Right renal pelvis (tissue), 4 donors: ENCODE data around the gene ITFG1. TPM values are rescaled to one million over a fixed set of nuclear protein-coding genes. Genes with fewer than 3 reads are reported as not detected.
"Not testable (repeated sequence)": the region's sequence is repeated elsewhere in the genome, so short reads cannot be mapped to it uniquely, and the experiment has no call there.

Source experiments
- DNase-seq, 4 donors: peaks; one replicate each; pipeline ENCODE4 v3.0.0-alpha.2; 2013; ENCODE audit warnings: low read depth in 4 of 4, low spot score in 3 of 4, missing footprints in 1 of 4
- polyA plus RNA-seq, 4 donors: library from polyadenylated mRNA; unstranded; fragments of 120-200 nt; gene quantifications; one replicate each; pipeline ENCODE4 v1.2.1, GENCODE V29; 2013; ENCODE audit not compliant: insufficient read length in 4 of 4

The ITFG1 gene
- polyA plus RNA-seq, 4 donors: 109 to 145 (median 129) TPM

DNA sequence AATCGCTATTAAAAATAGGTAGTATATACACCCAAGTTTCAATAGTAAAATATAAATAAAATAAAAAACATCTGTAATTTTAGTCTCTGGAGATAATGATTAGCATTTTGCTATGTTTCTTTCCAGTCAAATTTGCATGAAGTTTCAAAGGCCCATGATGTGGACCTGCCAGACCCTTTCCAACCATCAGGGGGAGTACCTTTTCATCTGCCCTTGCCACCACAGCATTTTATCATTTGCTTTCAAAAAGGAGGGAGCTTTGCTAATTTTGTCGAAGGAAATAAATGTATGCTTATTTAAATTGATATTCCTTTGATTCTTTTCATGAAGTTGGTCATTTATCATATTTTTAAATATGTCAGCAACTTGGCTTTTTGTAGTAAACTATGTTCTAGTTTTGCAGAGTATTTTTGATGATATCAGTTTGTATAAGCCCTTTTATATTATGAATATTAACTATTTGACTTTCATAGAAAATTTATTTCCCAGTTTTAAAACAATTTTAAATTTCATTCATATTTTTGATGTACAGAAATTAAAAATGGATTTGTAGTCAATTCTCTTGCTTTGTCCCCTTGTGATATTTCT, 201.9 kb downstream of the ITFG1 start:
- DNase-seq: no peak

DNA sequence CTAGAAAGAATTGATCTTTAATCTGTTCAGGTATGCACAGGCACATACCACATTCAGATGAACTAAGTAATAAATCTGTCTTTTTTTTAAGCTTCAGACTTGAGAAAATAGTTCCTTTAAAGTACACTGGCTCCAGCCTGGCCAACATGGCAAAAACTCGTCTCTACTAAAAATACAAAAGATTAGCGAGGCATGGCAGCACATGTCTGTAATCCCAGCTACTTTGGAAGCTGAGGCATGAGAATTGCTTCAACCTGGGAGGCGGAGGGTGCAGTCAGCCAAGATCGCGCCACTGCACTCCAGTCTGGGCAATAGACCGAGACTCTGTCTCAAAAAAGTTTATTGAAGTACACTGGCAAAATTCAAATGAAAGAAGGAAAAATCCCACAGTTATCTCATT, 206.1 kb downstream of the ITFG1 start:
- no peak for DNase-seq

DNA sequence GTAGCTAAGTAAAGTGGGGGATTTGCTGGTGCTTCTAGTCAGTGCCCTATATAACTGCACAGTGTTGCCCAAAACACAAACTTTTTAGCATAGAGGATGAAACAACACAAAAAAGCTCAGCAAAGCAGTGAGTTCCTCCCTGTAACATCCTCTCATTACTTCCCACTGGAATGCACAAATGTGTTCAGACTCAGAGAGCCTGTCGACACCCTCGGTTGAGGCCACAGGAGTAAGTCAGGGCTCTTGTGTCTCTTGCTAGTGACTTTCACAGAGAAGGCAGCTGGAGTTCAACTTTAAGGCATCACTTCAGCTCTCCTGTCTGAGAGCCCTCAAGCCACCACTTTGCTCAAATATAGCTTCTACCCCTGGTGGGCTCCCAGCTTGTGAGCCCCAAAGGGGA, 209.9 kb downstream of the ITFG1 start:
- DNase-seq: no peak

DNA sequence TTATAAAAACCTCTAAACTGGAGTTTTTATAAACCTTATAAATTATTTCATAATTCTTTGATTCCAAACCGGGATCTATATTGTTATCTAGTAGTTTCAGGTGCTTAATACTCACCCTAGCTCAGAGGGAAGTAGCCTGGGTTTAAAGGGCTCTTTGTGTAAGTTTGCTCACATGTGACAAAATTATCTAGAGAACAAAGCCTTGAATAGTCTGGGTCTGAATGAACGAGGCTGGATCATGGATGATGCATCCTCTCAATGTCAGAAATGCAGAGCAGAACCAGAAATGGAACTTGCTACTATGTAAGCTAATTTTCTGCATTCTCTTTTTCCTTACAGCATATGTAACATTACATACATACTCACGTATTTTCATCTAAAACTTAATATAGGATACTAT, 213.2 kb downstream of the ITFG1 start:
- no peak for DNase-seq

DNA sequence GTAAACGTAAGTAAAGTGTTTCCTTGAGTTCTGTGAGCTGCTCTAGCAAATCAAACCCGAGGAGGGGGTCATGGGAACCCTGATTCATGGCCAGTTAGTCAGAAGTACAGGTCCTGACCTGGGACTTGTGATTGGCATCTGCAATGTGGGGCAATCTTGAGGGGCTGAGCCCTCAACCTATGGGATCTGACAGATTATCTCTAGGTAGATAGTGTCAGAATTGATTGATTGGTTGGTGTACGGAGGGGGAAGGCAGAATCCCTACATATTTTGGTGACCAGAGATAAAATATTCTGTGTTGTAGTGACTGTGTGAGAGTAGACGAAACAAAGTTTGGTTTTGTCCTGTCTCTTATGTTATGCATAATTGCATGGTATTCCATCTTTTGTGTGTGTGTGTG, 216.7 kb downstream of the ITFG1 start:
- DNase-seq: no peak

DNA sequence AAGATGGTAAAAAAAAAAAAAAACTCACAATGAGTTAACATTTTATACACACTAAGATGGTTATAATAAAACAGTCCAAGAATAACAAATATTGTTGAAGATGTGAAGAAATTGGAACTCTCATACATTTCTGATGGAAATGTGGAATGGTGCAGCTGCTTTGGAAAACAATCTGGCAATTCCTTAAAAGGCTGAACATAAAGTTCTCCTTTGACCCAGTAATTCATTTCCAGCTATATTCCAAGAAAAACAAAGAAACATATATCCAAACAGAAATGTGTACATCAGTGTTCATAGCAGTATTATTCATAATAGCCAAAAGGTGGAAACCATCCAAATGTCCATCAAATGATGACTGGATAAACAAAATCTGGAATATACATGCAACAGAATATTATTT, 219.8 kb downstream of the ITFG1 start:
- no peak for DNase-seq

DNA sequence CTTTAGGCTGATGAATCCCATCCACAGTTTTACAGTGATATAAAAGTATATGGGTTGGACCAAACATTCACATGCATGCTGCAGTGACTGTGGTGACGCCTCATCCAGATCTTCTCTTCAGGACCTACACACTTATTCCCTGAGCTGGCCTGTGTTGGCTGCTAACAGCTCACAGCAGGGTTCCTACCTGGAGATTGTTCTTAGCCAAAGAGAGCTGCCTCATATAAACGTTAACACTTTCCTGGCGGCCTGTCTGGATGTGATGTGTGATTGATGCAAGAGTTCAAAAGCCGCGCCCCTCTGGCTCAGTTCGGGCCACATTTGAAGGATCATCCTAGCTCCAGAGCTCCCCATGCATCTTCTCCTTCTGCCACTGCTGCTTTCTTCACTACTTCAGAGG, 224.1 kb downstream of the ITFG1 start:
- DNase-seq: no peak

DNA sequence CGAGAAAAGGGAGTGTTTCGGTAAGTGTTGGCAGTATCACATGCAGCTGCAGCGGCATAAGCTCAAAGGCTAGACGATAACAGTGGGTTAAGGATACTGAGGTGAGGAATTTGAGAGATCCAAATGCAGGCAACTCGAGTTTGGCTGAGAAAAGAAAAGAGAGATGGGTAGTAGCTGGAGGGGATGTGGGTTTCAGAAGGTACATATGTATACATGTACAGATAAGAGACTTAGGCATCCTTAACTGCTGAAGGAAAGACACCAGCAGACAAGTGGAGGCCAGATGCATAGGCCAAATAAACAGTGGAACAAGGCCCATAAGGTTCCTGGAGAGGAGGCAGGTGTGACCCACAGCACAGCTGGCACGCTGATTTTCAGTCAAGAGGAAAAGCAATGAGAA, 230.6 kb downstream of the ITFG1 start:
- no peak for DNase-seq

DNA sequence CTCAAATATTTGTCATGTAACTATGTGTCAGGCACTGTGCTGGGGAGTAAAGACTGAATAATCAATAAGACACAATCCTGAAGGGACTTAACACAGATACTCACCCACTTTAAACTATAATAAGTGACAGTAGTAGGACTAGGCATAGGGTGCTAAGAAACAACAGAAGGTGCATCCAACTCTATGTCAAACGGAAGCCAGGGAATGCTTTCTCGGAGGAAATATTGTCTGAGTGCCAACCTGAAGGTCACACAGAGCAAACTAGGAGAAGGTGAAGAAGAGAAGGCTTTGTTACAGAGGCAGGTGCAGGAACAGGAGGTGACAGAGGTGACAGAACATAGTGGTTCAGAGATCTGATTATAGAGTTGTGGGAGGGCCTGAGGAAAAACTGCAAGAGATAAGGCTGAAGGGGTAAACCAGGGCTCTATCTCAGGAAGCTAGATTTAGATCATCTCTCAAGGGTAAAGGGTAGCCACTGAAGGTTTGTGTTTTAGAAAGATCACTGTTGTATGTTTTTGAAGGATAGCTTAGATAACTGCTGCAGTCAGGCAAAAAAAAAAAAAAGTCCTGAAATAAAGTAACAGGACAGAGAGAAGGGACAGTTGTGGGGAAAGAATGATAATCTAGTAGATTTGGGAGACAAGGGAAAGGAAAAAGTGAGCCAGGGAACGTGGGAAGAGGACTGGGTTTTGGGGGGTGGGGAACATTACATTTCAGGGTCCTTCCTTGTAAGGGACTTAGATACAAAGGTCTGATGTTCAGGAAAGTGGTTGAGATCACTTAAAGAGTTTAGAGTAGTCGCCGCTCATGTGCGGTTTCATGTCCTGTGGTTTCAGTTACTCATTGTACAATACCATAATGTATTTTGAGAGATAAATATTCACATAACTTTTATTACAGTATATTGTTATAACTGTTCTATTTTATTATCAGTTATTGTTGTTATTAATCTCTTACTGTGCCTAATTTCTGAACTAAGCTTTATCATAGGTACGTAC, 231.5 kb downstream of the ITFG1 start:
- DNase-seq: no peak

DNA sequence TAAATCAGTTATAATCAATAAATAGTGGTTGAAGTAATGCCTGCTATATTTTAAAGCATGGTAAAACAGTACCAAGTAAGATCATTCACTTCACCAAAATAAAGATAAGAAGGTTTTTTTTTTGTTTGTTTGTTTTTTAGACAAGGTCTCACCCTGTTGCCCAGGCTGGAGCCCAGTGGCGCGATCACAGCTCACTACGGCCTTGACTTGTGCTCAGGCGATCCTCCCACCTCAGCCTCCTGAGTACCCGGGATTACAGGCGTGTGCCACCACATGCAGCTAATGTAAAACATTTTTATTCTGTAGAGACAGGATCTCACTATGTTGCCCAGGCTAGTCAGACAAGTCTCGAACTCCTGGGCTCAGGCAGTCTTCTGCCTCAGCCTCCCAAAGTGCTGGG, 232.6 kb downstream of the ITFG1 start:
- DNase-seq: no peak

DNA sequence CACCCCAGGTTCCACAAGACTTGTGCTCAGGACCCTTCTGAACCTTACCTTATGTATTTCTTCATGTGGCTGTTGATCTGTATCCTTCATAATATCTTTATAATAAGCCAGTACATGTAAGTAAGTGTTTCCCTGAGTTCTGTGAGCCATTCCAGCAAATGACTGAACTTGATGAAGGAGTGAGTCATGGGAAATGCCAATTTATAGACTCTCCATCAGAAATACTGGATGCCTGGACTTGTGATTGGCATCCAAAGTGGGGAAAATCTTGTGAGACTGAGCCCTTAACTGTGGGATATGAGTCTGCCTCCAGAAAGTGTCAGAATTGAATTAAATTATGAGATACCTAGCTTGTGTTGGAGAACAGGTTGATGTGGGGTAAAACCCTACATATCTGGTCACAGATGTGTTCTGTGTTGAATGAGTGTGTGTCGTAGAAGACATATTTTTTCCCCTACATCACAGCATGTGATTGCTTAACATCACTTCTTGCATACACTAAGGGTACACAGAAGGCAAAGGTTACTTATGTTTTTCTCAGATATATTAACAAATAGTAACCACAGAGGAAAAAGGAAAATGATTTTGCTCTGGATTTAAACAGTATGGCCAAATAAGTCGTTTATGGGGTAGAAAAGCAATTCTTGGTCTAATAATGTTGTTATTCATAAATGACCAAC, 247.0 kb downstream of the ITFG1 start:
- DNase-seq: no peak

DNA sequence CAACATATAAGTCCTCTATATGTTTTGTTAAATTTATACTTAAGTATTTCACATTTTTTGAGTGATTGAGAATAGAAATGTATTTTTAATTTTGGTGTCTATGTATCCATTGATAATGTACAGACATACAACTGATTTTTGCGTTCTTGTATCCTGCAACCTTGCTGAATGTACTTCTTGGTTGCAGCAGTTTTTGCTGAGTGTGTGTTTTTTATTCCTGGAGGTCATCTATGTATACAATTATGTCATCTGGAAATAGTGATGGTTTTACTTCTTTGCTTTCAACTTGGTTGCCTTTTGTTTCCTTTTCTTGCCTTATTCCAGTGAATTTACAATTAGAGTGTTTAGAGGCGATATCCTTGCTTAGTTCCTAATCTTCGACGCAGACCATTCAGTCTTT, 249.6 kb downstream of the ITFG1 start:
- no peak for DNase-seq

DNA sequence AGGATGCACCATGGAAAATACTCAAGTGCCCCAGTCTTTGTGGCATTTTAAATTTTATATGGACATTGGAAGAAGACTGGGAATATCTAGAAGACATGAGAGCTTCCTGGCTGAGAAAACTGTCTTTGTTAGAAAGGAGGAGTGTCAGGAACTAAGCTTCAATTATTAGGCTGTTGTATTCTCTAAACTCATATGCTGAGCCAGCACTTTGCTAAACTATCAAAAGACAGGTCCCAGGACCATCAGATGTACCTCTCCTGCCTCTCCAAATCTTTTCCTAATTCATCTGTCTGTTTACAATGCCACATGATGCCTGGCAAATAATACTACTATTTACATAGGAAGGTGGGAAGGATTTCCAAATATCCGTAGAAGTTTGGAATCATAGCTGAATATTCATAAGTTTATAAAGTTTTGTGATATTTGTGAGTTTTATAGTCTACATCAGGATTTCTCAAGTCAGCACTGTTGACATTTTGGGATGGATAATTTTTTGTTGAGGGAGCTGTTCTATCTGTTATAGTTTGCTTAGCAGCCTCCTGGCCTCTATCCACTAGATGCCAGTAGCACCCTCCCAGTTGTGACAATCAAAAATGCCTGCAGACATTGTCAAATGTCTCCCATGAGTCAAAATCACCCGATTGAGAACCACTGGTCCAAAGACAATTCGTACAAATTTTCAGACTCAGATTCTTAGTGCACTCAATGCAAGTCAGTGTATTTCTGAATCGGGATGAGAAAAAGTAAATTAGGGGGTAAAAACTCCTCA, 255.9 kb downstream of the ITFG1 start:
- DNase-seq: no peak

DNA sequence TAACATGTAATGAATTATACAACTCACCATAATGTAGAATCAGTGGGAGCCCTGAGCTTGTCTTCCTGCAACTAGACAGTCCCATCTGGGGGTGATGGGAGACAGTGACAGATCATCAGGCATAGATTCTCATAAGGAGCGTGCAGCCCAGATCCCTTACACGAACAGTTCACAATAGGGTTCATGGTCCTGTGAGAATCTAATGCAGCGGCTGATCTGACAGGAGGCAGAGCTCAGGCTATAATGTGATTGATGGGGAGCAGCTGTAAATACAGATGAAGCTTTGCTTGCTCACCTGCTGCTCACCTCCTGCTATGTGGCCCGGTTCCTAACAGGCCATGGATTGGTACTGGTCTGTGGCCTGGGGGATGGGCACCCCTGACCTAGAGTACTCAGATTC, 257.4 kb downstream of the ITFG1 start:
- DNase-seq: not testable (repeated sequence)

DNA sequence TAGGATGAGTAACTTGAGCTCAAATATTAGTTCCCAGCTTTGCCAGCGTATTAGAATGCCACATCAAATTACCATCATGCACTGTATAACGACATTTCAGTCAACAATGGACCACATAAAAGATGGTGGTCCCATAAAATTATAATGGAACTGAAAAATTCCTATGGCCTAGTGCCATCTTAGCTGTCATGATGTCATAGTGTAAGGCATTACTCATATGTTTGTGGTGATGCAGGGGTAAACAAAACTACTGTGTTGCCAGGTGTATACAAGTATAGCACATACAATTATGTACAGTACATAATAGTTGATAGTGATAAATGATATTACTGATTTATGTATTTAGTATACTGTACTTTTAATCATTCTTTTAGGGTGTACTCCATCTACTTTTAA, 262.7 kb downstream of the ITFG1 start:
- no peak for DNase-seq

DNA sequence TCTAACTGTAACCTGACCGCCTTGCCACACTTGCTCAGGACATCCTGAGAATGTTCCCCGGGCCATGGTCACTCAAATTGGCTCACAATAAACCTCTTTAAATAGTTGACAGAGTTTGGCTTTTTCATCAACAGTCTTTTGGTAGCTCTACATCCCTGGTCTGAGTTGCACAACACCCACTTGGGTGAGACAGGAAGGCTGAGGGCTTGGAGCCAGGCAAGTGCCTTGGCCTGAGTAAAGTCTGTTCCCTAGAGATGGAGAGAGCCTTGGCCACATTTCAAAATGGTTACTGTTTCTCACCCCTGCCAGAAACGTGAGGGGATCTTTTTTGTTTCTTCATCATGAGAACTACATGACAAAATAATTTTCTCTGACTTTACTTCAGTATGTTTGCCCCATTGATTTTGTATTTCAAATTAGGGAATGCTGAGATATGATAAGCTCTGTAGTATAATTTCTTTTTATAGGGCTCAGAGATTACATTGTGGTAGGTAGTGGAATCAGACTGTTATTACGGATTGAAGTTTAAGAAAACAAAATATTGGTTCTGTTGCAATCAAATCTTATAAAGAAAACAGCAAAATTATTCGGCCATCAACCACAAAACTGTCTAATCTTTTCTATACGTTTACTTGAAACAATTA, 263.2 kb downstream of the ITFG1 start:
- DNase-seq: no peak

DNA sequence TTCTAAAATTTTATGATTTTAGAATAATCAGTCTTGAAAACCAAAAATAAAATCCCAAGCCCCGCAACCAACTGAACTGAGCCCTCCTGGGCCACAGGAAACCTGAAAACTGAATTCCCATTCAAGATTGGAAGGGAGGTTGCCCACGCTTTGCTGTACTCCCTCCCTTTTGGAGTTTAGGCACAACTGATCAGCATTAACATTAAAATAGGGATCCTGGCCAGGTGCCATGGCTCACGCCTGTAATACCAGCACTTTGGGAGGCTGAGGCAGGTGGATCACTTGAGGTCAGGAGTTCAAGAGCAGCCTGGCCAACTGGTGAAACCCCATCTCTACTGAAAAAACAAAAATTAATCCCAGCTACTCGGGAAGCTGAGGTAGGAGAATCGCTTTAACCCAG, 264.4 kb downstream of the ITFG1 start:
- no peak for DNase-seq

DNA sequence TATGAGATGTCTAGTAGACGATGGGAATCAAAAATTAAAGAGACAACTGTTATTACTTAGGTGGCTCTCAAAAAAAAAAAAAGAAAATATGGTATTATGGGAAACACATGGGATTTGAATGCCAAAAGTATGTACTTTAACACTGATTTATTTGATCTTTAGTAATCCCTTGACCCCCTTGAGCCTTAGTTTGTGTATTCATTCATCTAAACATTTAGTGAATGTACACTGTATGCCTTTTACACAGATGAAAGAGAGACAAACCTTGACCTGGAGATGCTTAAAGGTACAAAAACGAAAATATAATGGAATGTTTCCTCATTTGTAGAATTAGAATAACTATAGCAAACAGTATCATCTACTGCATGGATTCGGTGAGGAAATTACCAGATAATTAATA, 278.5 kb downstream of the ITFG1 start:
- no peak for DNase-seq

DNA sequence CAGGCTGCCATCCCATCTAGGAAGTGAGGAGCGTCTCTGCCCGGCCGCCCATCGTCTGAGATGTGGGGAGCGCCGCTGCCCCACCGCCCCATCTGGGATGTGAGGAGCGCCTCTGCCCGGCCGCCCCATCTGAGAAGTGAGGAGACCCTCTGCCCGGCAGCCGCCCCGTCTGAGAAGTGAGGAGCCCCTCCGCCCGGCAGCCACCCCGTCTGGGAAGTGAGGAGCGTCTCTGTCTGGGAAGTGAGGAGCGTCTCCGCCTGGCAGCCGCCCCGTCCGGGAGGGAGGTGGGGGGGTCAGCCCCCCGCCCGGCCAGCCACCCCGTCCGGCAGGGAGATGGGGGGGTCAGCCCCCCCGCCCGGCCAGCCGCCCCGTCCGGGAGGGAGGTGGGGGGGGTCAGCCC, 279.8 kb downstream of the ITFG1 start:
- not testable (repeated sequence) for DNase-seq

DNA sequence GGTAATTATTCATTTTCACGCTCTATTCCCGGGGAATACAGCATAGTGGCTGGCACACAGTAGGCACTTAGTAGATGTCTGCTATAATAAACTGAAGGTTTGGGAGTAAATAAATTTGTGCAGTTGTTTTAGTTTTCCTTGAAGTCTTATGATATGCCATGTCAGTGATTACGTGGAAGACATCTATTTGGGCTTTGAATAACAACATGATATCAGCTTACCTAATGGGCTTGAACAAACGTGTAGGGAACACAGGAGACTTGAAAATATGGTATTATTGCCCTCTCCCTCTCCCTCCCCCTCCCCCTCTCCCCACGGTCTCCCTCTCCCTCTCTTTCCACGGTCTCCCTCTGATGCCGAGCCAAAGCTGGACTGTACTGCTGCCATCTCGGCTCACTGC, 280.8 kb downstream of the ITFG1 start:
- no peak for DNase-seq
